Fibroblast of the aortic adventitia (primary cell): Measurements from ENCODE around the gene ZNF487. TPM values are rescaled to one million over a fixed set of nuclear protein-coding genes. Genes with fewer than 3 reads are reported as not detected.
"Not testable (repeated sequence)": the region's sequence is repeated elsewhere in the genome, so short reads cannot be mapped to it uniquely, and the experiment has no call there.

Source experiments
- DNase-seq: peaks from one replicate; pipeline ENCODE4 v3.0.0-alpha.2; 2010; ENCODE audit warnings: low read depth
- H3K4me3 ChIP-seq: 2 replicates; pipeline ENCODE4 v1.5.1; 2011; ENCODE audit warnings: low read depth, mild to moderate bottlenecking, control low read depth, low read length, moderate library complexity
- total RNA-seq: library from RNA; depleted of rRNA; stranded (reverse); fragments of >200 nt; gene quantifications from 2 replicates; pipeline ENCODE4 v1.2.3, GENCODE V29; 2012; ENCODE audit warnings: low replicate concordance
- TF ChIP-seq, protein P1 (sequence below): IDR thresholded peaks from 2 replicates; pipeline ENCODE4 v1.5.1; 2011; ENCODE audit warnings: mild to moderate bottlenecking, low read length, control low read depth, inconsistent platforms; ENCODE audit not compliant: insufficient read depth

Gene ZNF487
- total RNA-seq, 1 donor: 36.5 TPM

DNA sequence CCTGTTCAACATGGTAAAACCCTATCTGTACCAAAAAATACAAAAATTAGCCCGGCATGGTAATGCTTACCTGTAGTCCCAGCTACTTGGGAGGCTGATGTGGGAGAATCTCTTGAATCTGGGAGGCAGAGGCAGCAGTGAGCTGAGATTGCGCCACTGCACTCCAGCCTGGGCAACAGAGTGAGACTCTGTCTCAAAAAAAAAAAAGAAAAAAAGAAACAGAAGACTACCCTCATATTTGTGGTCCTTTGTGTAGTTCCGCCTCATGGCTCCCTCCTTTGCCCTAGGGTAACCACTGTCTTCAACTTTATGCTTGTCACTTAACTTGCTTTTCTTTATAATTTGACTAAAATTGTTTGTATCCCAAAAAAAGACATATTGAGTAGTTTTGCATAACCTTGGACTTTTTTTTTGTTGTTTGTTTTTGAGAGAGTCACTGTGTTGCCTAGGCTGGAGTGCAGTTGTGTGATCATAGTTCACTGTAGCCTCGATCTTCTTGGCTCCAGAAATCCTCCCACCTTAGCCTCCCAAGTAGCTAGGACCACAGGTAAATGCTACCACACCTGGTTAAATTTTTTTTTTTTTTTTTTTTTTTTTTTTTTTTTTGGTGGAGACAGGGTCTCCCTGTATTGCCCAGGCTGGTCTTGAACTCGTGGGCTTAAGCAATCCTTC, 3.7 kb downstream of the ZNF487 start:
- H3K4me3 ChIP-seq: no peak overlapping the region
- TF ChIP-seq, protein P1, sequence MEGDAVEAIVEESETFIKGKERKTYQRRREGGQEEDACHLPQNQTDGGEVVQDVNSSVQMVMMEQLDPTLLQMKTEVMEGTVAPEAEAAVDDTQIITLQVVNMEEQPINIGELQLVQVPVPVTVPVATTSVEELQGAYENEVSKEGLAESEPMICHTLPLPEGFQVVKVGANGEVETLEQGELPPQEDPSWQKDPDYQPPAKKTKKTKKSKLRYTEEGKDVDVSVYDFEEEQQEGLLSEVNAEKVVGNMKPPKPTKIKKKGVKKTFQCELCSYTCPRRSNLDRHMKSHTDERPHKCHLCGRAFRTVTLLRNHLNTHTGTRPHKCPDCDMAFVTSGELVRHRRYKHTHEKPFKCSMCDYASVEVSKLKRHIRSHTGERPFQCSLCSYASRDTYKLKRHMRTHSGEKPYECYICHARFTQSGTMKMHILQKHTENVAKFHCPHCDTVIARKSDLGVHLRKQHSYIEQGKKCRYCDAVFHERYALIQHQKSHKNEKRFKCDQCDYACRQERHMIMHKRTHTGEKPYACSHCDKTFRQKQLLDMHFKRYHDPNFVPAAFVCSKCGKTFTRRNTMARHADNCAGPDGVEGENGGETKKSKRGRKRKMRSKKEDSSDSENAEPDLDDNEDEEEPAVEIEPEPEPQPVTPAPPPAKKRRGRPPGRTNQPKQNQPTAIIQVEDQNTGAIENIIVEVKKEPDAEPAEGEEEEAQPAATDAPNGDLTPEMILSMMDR: no peak
- DNase-seq: no peak

DNA sequence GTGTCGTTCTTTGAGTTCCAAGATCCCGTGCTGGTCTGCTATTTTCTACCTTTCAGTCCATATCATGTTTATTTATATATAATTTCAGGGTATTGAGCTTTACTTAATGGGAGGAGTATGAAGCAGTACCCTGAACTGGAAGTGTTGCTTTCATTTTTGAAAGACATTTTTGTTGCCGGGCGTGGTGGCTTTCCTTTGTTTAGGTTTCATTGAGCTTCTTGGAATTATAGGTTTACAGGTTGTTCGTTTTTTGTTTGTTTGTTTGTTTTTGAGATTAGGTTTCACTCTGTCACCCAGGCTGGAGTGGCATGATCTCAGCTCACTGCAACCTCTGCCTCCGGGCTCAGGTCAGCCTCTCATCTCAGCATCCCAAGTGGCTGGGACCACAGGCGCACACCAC, 7.4 kb downstream of the ZNF487 start:
- TF ChIP-seq, protein P1: no peak
- H3K4me3 ChIP-seq: no peak overlapping the region

DNA sequence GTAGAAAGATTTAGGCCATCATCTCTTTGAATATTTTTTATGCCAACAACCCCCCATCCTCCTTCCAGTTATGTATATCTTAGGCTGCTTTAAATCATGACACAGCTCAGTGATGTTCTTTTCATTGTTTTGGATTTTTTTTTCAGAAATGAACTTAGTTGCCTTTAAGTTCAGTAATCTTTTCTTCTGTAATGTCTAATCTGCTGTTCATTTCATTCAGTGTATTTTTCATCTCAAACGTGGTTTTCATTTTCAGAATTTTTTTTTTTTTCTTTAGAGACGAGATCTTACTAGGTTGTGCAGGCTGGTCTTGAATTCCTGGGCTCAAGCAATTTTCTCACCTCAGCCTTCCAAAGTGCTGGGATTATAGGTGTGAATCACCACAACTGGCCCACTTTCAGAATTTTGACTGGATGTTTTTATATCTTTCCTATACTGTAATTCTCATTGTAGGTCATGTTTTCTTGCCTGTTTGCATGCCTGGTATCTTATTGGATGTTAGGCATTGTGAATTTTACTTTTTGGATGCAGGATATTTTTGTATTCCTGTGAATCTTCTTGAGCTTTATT, 8.1 kb downstream of the ZNF487 start:
- TF ChIP-seq, protein P1: no peak
- no peak for DNase-seq
- H3K4me3 ChIP-seq: no peak overlapping the region

More for the DNA sequence above, 7.4 kb downstream of the ZNF487 start:
- no peak for DNase-seq

DNA sequence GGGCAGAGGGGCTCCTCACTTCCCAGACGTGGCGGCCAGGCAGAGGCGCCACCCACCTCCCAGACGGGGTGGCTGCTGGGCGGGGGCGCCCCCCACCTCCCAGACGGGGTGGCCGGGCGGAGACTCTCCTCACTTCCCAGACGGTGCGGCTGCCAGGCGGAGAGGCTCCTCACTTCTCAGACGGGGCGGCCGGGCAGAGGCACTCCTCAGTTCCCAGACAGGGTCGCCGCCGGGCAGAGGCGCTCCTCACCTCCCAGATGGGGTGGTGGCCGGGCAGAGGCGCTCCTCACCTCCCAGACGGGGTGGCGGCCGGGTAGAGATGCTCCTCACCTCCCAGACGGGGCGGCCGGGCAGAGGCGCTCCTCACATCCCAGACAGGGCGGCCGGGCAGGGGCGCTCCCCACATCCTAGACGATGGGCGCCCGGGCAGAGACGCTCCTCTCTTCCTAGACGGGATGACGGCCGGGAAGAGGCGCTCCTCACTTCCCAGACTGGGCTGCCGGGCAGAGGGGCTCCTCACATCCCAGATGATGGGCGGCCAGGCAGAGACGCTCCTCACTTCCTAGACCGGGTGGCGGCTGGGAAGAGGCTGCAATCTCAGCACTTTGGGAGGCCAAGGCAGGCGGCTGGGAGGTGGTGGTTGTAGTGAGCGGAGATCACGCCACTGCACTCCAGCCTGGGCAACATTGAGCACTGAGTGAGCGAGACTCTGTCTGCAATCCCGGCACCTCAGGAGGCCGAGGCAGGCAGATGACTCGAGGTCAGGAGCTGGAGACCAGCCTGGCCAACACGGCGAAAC, 9.5 kb downstream of the ZNF487 start:
- not testable (repeated sequence) for H3K4me3 ChIP-seq, DNase-seq

DNA sequence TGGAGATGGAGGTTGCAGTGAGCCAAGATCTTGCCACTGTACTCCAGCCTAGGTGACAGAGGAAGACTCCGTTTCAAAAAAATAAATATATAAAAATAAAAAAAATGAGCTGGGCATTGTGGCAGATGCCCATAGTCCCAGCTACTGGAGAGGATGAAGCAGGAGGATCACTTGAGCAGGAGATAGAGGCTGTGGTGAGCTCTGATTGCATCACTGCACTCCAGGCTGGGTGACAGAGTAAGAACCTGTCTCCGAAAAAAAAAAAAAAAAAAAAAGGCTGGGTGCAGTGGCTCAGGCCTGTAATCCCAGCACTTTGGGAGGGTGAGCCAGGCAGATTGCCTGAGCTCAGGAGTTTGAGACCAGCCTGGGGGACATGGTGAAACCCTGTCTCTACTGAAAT, 11.8 kb downstream of the ZNF487 start:
- no peak for DNase-seq
- TF ChIP-seq, protein P1: no peak
- no peak overlapping the region for H3K4me3 ChIP-seq

DNA sequence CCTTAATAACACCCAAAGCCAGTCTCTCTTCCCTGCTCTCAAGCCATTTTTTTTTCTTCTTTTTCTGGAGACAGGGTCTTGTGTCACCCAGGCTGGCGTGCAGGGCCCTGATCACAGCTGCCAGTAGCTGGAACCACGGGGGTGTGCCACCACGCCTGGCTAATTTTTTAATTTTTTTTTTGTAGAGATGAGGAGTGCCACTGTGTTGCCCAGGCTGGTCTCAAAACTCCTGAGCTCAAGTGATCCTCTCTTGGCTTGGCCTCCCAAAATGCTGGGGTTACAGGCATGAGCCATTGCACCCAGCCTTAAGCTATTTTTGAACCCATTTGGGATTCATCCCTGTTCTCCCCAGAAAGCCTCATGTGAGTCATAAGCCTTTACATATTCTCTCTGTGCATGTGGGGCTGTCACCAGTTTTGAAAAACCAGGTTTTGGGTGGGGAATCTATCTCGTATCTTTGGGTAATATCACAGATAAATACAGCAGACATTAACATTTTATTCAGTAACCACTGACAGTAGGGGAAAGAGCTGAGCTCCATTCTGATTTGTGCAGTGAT, 15.5 kb downstream of the ZNF487 start:
- DNase-seq: no peak

More for the DNA sequence above, 15.5 kb downstream of the ZNF487 start:
- TF ChIP-seq, protein P1: no peak
- H3K4me3 ChIP-seq: no peak overlapping the region
